Osteoblast (primary cell): ENCODE results near the gene SLC28A1. TPM values are rescaled to one million over a fixed set of nuclear protein-coding genes. Genes with fewer than 3 reads are reported as not detected.
"Not testable (repeated sequence)": the region's sequence is repeated elsewhere in the genome, so short reads cannot be mapped to it uniquely, and the experiment has no call there.

Source experiments
- DNase-seq: peaks from one replicate; pipeline ENCODE4 v3.0.0; 2011; ENCODE audit warnings: low spot score, mixed read lengths; ENCODE audit not compliant: insufficient read length; ENCODE audit errors: missing footprints
- H2AFZ ChIP-seq: 2 replicates; pipeline ENCODE4 v1.6.0; 2011; ENCODE audit warnings: mild to moderate bottlenecking, low read length
- H3K27ac ChIP-seq: 2 replicates; pipeline ENCODE4 v1.5.1; 2011; ENCODE audit warnings: mild to moderate bottlenecking, low read depth, low read length, moderate library complexity
- H3K27me3 ChIP-seq: 2 replicates; pipeline ENCODE4 v1.6.0; 2012; ENCODE audit warnings: mild to moderate bottlenecking, control low read depth, inconsistent platforms, low read length, moderate library complexity; ENCODE audit not compliant: insufficient read depth
- H3K36me3 ChIP-seq: 2 replicates; pipeline ENCODE4 v1.5.1; 2011; ENCODE audit warnings: mild to moderate bottlenecking, low read length, control low read depth, moderate library complexity; ENCODE audit not compliant: insufficient read depth
- H3K4me1 ChIP-seq: 2 replicates; pipeline ENCODE4 v1.5.1; 2011; ENCODE audit warnings: mild to moderate bottlenecking, low read length, control low read depth, moderate library complexity; ENCODE audit not compliant: insufficient read depth
- H3K4me2 ChIP-seq: 2 replicates; pipeline ENCODE4 v1.6.0; 2011; ENCODE audit warnings: mild to moderate bottlenecking, low read length; ENCODE audit not compliant: insufficient read depth
- H3K4me3 ChIP-seq: fragments of 200-600 bp; sonication (generic); 3 replicates; pipeline ENCODE4 v1.5.1; 2012; ENCODE audit warnings: mild to moderate bottlenecking, low read length, inconsistent platforms; ENCODE audit not compliant: insufficient read depth
- H3K79me2 ChIP-seq: 2 replicates; pipeline ENCODE4 v1.6.0; 2012; ENCODE audit warnings: mild to moderate bottlenecking, low read length, control low read depth, inconsistent platforms; ENCODE audit not compliant: insufficient read depth
- H3K9me3 ChIP-seq: 2 replicates; pipeline ENCODE4 v1.5.1; 2011; ENCODE audit warnings: low read depth, low read length, control low read depth
- H4K20me1 ChIP-seq: 2 replicates; pipeline ENCODE4 v1.6.0; 2012; ENCODE audit warnings: mild to moderate bottlenecking, low read length, control low read depth; ENCODE audit not compliant: insufficient read depth
- total RNA-seq: library from RNA; depleted of rRNA; stranded (reverse); fragments of >200 nt; gene quantifications from 2 replicates; pipeline ENCODE4 v1.2.3, GENCODE V29; 2012
- TF ChIP-seq, protein P1 (sequence below): IDR thresholded peaks from 2 replicates; pipeline ENCODE4 v1.5.1; 2011; ENCODE audit warnings: mild to moderate bottlenecking, low read depth, low read length, moderate library complexity; ENCODE audit errors: extremely low read depth

SLC28A1 gene
- total RNA-seq, 1 donor, result not detected

DNA sequence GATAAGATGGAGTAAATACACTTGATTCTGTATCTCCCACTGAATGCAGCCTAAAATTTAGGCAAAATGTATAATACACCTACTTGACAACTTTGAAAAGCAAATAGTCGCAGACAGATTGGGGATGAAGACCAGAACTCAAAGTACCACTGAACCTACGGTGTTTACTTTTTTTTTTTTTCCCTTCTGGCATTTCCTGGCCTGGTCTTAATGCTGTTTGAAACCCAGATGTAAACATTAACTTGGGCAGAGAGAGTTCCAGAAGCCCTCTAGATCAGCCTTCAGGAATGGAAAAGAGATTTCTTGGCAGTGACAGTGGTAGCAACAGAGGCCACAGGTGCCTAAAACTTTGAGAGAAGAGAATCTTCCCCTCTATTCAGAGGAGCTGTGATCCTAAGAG, 39.5 kb upstream of the SLC28A1 start:
- Histone ChIP-seq H3K9me3 (no peaks in the 10 kb centered on the region), H2AFZ (no peak overlapping the region), H3K4me2 (no peak overlapping the region), H3K4me1 (peaks cover 12% of the 10 kb centered on the region), H3K79me2 (no peaks in the 10 kb centered on the region), H3K27ac (no peak overlapping the region), H3K36me3 (no peaks in the 10 kb centered on the region), H4K20me1 (no peaks in the 10 kb centered on the region), H3K4me3 (no peak overlapping the region), H3K27me3 (no peaks in the 10 kb centered on the region)
- TF ChIP-seq, protein P1, sequence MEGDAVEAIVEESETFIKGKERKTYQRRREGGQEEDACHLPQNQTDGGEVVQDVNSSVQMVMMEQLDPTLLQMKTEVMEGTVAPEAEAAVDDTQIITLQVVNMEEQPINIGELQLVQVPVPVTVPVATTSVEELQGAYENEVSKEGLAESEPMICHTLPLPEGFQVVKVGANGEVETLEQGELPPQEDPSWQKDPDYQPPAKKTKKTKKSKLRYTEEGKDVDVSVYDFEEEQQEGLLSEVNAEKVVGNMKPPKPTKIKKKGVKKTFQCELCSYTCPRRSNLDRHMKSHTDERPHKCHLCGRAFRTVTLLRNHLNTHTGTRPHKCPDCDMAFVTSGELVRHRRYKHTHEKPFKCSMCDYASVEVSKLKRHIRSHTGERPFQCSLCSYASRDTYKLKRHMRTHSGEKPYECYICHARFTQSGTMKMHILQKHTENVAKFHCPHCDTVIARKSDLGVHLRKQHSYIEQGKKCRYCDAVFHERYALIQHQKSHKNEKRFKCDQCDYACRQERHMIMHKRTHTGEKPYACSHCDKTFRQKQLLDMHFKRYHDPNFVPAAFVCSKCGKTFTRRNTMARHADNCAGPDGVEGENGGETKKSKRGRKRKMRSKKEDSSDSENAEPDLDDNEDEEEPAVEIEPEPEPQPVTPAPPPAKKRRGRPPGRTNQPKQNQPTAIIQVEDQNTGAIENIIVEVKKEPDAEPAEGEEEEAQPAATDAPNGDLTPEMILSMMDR, result no peak
- no peak for DNase-seq

DNA sequence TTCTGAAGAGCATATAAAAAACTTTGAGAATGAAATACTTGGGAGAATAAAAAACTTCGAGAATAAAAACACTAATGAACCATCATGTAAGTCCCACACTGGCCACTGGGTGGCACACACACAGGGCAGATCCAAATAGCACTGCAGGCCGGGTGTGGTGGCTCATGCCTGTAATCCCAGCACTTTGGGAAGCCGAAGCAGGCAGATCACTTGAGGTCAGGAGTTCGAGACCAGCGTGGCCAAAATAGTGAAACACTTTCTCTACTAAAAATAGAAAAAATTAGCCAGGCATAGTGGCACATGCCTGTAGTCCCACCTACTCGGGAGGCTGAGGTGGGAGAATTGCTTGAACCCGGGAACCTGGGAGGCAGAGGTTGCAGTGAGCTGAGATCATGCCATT, 38.8 kb upstream of the SLC28A1 start:
- not testable (repeated sequence) for H3K27me3 ChIP-seq, H3K27ac ChIP-seq, H3K9me3 ChIP-seq, DNase-seq, H2AFZ ChIP-seq, H3K36me3 ChIP-seq, H3K4me2 ChIP-seq, H3K4me1 ChIP-seq, H4K20me1 ChIP-seq, H3K79me2 ChIP-seq, H3K4me3 ChIP-seq
- TF ChIP-seq, protein P1, result peak; percentile 66

DNA sequence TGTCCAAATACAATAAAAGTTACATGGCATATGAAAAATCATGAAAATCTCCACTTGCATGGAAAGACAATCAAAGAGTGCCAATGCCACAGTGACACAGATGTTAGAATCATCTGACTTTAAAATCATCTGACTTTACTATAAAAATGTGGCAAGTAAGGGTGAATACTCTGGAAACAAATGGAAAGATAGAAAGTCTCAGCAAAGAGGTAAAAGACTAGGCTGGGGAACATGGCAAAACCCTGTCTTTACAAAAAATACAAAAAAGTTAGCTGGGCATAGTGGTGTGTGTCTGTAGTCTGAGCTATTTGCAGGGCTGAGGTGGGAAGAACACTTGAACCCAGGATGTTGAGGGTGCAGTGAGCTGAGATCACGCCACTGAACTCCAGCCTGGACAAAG, 38.2 kb upstream of the SLC28A1 start:
- Histone ChIP-seq H3K4me3 (no peak overlapping the region), H3K27me3 (no peaks in the 10 kb centered on the region), H3K79me2 (no peaks in the 10 kb centered on the region), H4K20me1 (no peaks in the 10 kb centered on the region), H3K9me3 (no peaks in the 10 kb centered on the region), H3K36me3 (no peaks in the 10 kb centered on the region), H2AFZ (no peak overlapping the region), H3K27ac (no peak overlapping the region), H3K4me2 (no peak overlapping the region), H3K4me1 (peaks cover under 1% of the 10 kb centered on the region)
- TF ChIP-seq, protein P1, result no peak
- no peak for DNase-seq

DNA sequence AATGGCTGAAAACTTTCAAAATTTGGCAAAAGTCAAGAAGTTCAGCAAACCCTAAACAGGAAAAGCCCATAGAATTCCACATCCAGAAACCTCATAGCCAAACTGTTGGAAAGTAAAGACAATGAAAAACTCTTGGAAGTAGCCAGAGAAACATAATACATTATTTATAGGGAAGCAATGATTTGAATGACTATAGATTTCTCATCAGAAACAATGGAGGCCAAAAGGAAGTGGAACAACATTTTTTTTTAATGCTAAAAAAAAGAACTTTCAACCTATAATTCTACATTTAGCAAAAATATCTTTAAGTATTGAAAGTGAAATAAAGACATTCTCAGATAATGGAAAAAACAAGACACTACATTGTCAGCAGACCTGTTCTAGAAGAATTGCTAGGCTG, 37.1 kb upstream of the SLC28A1 start:
- Histone ChIP-seq H3K4me2 (no peak overlapping the region), H3K27me3 (no peaks in the 10 kb centered on the region), H3K36me3 (no peaks in the 10 kb centered on the region), H3K4me3 (no peak overlapping the region), H2AFZ (no peak overlapping the region), H3K4me1 (no peaks in the 10 kb centered on the region), H4K20me1 (no peaks in the 10 kb centered on the region), H3K9me3 (no peaks in the 10 kb centered on the region), H3K27ac (no peak overlapping the region), H3K79me2 (no peaks in the 10 kb centered on the region)
- no peak for DNase-seq
- TF ChIP-seq, protein P1, result no peak
